Smooth muscle cell (in vitro differentiated cells): ENCODE data around the gene LRP2BP. TPM values are rescaled to one million over a fixed set of nuclear protein-coding genes. Genes with fewer than 3 reads are reported as not detected.

Experiments used
- DNase-seq: peaks from one replicate; lab custom pipeline; 2025; ENCODE audit not compliant: unreplicated experiment; lab: John Stamatoyannopoulos, UW
- H2AFZ ChIP-seq: fragments of 200-600 bp; sonication (generic); 2 replicates; pipeline ENCODE4 v1.6.0; 2016; ENCODE audit warnings: antibody characterized with exemption, low read depth, mild to moderate bottlenecking
- H3F3A ChIP-seq: fragments of 200-600 bp; sonication (generic); 2 replicates; pipeline ENCODE4 v1.6.0; 2017; ENCODE audit warnings: antibody characterized with exemption, low read depth
- H3K27ac ChIP-seq: fragments of 200-600 bp; sonication (generic); 2 replicates; pipeline ENCODE4 v1.5.1; 2016; ENCODE audit warnings: low read depth, mild to moderate bottlenecking
- H3K27me3 ChIP-seq: fragments of 200-600 bp; sonication (generic); 2 replicates; pipeline ENCODE4 v1.6.1; 2016; ENCODE audit warnings: low read depth, mild to moderate bottlenecking
- H3K36me3 ChIP-seq: fragments of 200-600 bp; sonication (generic); 2 replicates; pipeline ENCODE4 v1.5.1; 2016; ENCODE audit warnings: low read depth
- H3K4me1 ChIP-seq: fragments of 200-600 bp; sonication (generic); 2 replicates; pipeline ENCODE4 v1.5.1; 2016; ENCODE audit warnings: low read depth
- H3K4me2 ChIP-seq: fragments of 200-600 bp; sonication (generic); 2 replicates; pipeline ENCODE4 v1.6.0; 2016; ENCODE audit warnings: mild to moderate bottlenecking
- H3K4me3 ChIP-seq: fragments of 200-600 bp; sonication (generic); 2 replicates; pipeline ENCODE4 v1.5.1; 2016; ENCODE audit warnings: mild to moderate bottlenecking
- H3K79me2 ChIP-seq: fragments of 200-600 bp; sonication (generic); 2 replicates; pipeline ENCODE4 v1.6.0; 2016; ENCODE audit warnings: low read depth, mild to moderate bottlenecking
- H3K9ac ChIP-seq: fragments of 200-600 bp; sonication (generic); 2 replicates; pipeline ENCODE4 v1.6.0; 2016; ENCODE audit warnings: low read depth
- H3K9me3 ChIP-seq: fragments of 200-600 bp; sonication (generic); replicated peaks from 2 replicates; pipeline ENCODE4 v1.5.1; 2016; ENCODE audit warnings: low read depth
- H4K20me1 ChIP-seq: fragments of 200-600 bp; sonication (generic); 2 replicates; pipeline ENCODE4 v1.6.0; 2016; ENCODE audit warnings: low read depth
- WGBS: methylation state at CpG from one replicate; pipeline ENCODE4 v1.1.7; 2016; ENCODE audit warnings: low lambda C conversion rate; 5-methylcytosine and 5-hydroxymethylcytosine counted together
- polyA plus RNA-seq: library from polyadenylated mRNA; unstranded; fragments of >200 nt; fragmentation: Nextera tagmentation; extraction: Ambion mirVana; gene quantifications from 2 replicates; pipeline ENCODE4 v1.2.1, GENCODE V29; 2016
- total RNA-seq: library from RNA; depleted of rRNA; stranded (reverse); fragments of >200 nt; gene quantifications from 2 replicates; pipeline ENCODE4 v1.2.3, GENCODE V29; 2014
- TF ChIP-seq, protein P1 (sequence below): fragments of 200-600 bp; sonication (generic); IDR thresholded peaks from 2 replicates; pipeline ENCODE4 v1.5.1; 2017; ENCODE audit warnings: borderline replicate concordance, mild to moderate bottlenecking, antibody characterized with exemption; ENCODE audit not compliant: insufficient read depth, poor library complexity, severe bottlenecking

LRP2BP gene
- total and polyA plus RNA-seq, 2 experiments from 2014 or later: 0.48 to 1.4 TPM

DNA sequence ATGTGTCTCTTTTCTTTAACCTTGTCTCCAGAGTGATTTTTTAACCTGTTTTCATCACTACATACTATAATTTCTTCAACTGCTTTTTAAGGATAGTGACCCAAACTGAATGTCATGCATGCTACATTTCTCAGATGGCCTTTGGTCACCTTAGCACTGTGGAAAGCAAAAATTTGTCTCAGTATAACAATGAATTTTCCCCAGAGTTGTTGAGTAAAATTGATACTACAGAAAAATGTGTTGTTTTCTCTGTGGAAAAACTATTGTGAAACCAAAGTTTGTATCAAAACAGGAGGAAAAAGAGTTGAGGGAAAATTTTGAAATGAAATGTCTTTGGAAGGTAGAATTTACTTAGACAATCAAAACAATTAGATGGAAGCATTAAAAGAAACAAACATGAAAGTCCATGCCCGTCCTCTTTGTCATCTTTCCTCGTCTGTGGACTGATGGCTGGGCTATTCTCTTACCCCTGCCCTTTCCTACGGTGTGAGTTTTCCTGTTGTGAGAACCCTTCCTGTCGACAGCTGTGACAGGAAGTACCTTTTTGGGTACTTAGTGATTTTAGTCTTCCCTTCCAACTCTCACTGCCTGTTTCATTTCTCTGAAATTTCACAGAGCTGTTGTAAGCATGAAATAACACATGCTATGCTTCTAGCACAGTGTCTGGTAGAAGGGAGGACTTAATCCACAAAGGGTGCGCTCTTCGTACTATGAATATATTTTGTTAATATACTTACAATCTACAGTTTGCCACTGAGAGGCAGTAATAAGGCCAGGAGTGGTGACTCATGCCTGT is 50.8 kb downstream of the LRP2BP start:
- no peak overlapping the region for H3K9ac ChIP-seq
- H4K20me1 ChIP-seq: no peaks in the 10 kb centered on the region
- no peak overlapping the region for H3K27ac ChIP-seq
- no peak for DNase-seq
- H3K9me3 ChIP-seq: no peaks in the 10 kb centered on the region
- H3K4me3 ChIP-seq: no peak overlapping the region
- H3K36me3 ChIP-seq: no peaks in the 10 kb centered on the region
- H3K79me2 ChIP-seq: no peaks in the 10 kb centered on the region
- H3K27me3 ChIP-seq: no peaks in the 10 kb centered on the region
- no peaks in the 10 kb centered on the region for H3K4me1 ChIP-seq
- no peak overlapping the region for H3K4me2 ChIP-seq
- WGBS: 82% methylated on average over 6 of the region's 6 CpGs
- no peak overlapping the region for H2AFZ ChIP-seq
- TF ChIP-seq, protein P1, sequence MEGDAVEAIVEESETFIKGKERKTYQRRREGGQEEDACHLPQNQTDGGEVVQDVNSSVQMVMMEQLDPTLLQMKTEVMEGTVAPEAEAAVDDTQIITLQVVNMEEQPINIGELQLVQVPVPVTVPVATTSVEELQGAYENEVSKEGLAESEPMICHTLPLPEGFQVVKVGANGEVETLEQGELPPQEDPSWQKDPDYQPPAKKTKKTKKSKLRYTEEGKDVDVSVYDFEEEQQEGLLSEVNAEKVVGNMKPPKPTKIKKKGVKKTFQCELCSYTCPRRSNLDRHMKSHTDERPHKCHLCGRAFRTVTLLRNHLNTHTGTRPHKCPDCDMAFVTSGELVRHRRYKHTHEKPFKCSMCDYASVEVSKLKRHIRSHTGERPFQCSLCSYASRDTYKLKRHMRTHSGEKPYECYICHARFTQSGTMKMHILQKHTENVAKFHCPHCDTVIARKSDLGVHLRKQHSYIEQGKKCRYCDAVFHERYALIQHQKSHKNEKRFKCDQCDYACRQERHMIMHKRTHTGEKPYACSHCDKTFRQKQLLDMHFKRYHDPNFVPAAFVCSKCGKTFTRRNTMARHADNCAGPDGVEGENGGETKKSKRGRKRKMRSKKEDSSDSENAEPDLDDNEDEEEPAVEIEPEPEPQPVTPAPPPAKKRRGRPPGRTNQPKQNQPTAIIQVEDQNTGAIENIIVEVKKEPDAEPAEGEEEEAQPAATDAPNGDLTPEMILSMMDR: no peak
- H3F3A ChIP-seq: no peaks in the 10 kb centered on the region

DNA sequence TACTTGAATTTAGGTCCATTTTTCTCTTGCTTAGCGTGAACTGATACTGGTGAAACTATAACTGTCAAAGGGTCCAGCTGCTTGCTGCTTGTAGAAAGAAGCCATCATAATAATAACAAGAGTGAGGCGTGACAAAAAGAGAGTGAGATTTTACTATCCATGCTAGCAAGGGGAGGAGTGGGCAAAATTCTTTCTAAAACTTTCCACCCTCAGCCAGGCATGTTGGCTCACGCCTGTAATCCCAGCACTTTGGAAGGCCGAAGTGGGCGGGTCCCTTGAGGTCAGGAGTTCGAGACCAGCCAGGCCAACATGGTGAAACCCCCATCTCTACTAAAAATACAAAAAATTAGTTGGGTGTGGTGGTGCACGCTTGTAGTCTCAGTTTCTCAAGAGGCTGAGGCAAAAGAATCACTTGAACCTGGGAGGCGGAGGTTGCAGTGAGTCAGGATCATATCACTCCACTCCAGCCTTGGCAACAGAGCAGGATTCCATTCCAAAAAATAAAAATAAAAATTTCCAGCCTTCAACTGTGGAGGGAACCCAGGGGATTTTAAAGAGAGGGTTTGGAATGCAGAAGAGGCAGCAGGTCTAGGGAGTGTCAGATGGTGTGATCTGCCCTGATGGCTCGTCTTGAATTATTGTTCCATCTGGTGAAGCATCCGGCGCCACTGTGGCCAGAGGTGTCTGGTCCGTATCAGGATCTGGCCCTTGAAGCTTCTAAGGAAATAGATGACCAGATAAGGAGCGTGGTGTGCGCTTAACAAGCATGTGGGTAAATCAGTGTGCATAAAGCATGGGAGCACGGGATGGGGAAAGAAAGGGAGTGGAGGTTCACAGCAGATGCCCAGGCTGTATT is 51.8 kb downstream of the LRP2BP start:
- H3K4me3 ChIP-seq: no peak overlapping the region
- H4K20me1 ChIP-seq: no peaks in the 10 kb centered on the region
- WGBS: 71% methylated on average over 15 of the region's 15 CpGs
- H3K4me2 ChIP-seq: no peak overlapping the region
- no peak overlapping the region for H3K27ac ChIP-seq
- no peaks in the 10 kb centered on the region for H3K4me1 ChIP-seq
- no peak overlapping the region for H3K9ac ChIP-seq
- TF ChIP-seq, protein P1: no peak
- H3K27me3 ChIP-seq: no peaks in the 10 kb centered on the region
- no peaks in the 10 kb centered on the region for H3K79me2 ChIP-seq
- DNase-seq: no peak
- H2AFZ ChIP-seq: no peak overlapping the region
- H3F3A ChIP-seq: no peaks in the 10 kb centered on the region
- no peaks in the 10 kb centered on the region for H3K36me3 ChIP-seq
- H3K9me3 ChIP-seq: no peaks in the 10 kb centered on the region

DNA sequence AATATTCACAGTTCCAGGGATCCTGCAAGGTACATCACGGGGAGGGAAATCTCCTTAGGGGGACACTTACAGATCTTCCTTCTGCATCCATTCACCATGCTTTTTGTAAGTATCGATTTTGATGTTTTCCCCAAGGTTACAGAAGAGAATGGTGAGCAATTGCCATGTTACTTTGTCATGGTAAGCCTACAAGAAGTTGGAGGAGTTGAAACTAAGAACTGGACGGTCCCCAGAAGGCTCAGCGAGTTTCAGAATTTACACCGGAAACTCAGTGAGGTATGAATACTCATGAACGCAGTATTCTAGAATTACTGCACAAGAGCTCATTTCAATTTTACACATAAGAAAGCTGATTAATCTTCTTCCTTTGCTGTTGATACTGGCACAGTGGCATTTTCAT is 53.9 kb downstream of the LRP2BP start:
- WGBS: 96% methylated on average over 6 of the region's 6 CpGs
- Histone ChIP-seq H3K4me3 (no peak overlapping the region), H3K27me3 (no peaks in the 10 kb centered on the region), H3K9me3 (no peaks in the 10 kb centered on the region), H3K9ac (no peak overlapping the region), H2AFZ (no peak overlapping the region), H3K4me1 (no peaks in the 10 kb centered on the region), H3K36me3 (no peaks in the 10 kb centered on the region), H4K20me1 (no peaks in the 10 kb centered on the region), H3K27ac (no peak overlapping the region), H3K4me2 (no peak overlapping the region), H3F3A (no peaks in the 10 kb centered on the region), H3K79me2 (no peaks in the 10 kb centered on the region)
- no peak for DNase-seq
- TF ChIP-seq, protein P1: no peak
